OCI-LY7 (cell line): ENCODE measurements around the gene RPS19. TPM values are rescaled to one million over a fixed set of nuclear protein-coding genes. Genes with fewer than 3 reads are reported as not detected.

Experiments used
- BruUV-seq: library from RNA; stranded (reverse); fragments of 400-500 nt; replicated peaks from 2 replicates; lab custom pipeline; 2021; lab: Mats Ljungman, UMichigan
- CTCF ChIA-PET: fragments of 300-600 bp; sonication (Branson Sonifier 250); formaldehyde crosslinking; loops from one replicate; lab custom pipeline; 2022; ENCODE audit warnings: antibody characterized with exemption; ENCODE audit not compliant: unreplicated experiment; lab: Charles Lee
- POLR2A ChIA-PET: fragments of 300-600 bp; sonication (Branson Sonifier 250); formaldehyde crosslinking; loops from one replicate; lab custom pipeline; 2022; ENCODE audit warnings: antibody characterized with exemption; lab: Charles Lee
- DNase-seq: peaks from one replicate; pipeline ENCODE4 v3.0.0-alpha.2; 2015; ENCODE audit warnings: low spot score
- H2AFZ ChIP-seq: fragments of 200-600 bp; sonication (generic), shearing (Covaris generic); 2 replicates; pipeline ENCODE4 v1.6.1; 2014; ENCODE audit warnings: mild to moderate bottlenecking, antibody characterized with exemption, low read length, moderate library complexity
- H3K27ac ChIP-seq: fragments of 200-600 bp; sonication (generic); 2 replicates; pipeline ENCODE4 v1.5.1; 2014; ENCODE audit warnings: mixed run types, low read depth, mild to moderate bottlenecking, moderate library complexity, low read length, inconsistent platforms; ENCODE audit not compliant: poor library complexity, severe bottlenecking
- H3K36me3 ChIP-seq: fragments of 200-600 bp; sonication (generic); 2 replicates; pipeline ENCODE4 v1.6.1; 2014; ENCODE audit warnings: mild to moderate bottlenecking, antibody characterized with exemption, low read length, moderate library complexity, mixed read lengths; ENCODE audit not compliant: insufficient read depth
- H3K4me1 ChIP-seq: fragments of 200-600 bp; sonication (generic); 2 replicates; pipeline ENCODE4 v1.5.1; 2014; ENCODE audit warnings: mild to moderate bottlenecking, low read length; ENCODE audit not compliant: insufficient read depth, poor library complexity, severe bottlenecking
- H3K4me2 ChIP-seq: fragments of 200-600 bp; sonication (generic); 2 replicates; pipeline ENCODE4 v1.6.1; 2014; ENCODE audit warnings: mild to moderate bottlenecking, low read length
- H3K4me3 ChIP-seq: fragments of 200-600 bp; sonication (generic); 2 replicates; pipeline ENCODE4 v1.5.1; 2014; ENCODE audit warnings: mild to moderate bottlenecking, low read depth, low read length; ENCODE audit not compliant: poor library complexity, severe bottlenecking
- H3K79me2 ChIP-seq: fragments of 200-600 bp; sonication (generic); 2 replicates; pipeline ENCODE4 v1.6.1; 2016; ENCODE audit warnings: low read depth, mild to moderate bottlenecking, low read length, moderate library complexity, mixed read lengths; ENCODE audit not compliant: insufficient read depth
- H3K9me2 ChIP-seq: fragments of 200-600 bp; sonication (generic); 2 replicates; pipeline ENCODE4 v1.6.1; 2016; ENCODE audit warnings: mild to moderate bottlenecking, low read length, mixed read lengths; ENCODE audit not compliant: insufficient read depth
- H3K9me3 ChIP-seq: fragments of 200-600 bp; sonication (generic); 2 replicates; pipeline ENCODE4 v1.6.1; 2014; ENCODE audit warnings: mild to moderate bottlenecking, mixed run types, low read length, mixed read lengths
- H4K20me1 ChIP-seq: fragments of 200-600 bp; sonication (generic); 2 replicates; pipeline ENCODE4 v1.6.1; 2014; ENCODE audit warnings: mild to moderate bottlenecking, antibody characterized with exemption, low read length, moderate library complexity, mixed read lengths; ENCODE audit not compliant: insufficient read depth
- EZH2phosphoT487 ChIP-seq: fragments of 200-600 bp; sonication (generic); IDR thresholded peaks from 2 replicates; pipeline ENCODE4 v1.6.1; 2018; ENCODE audit warnings: low read depth, borderline replicate concordance, mild to moderate bottlenecking, mixed run types, antibody characterized with exemption, low read length, moderate library complexity, mixed read lengths
- intact Hi-C: fragments of 100-400 bp; cut with micrococcal nuclease; formaldehyde crosslinking; loops from one replicate; pipeline ENCODE4 v1.10.0; 2022; ENCODE audit not compliant: unreplicated experiment
- total RNA-seq, 2 experiments: library from RNA; depleted of rRNA in 1 of 2; stranded (reverse); fragments of >200 nt in 1 of 2; shearing (Covaris generic) in 1 of 2; gene quantifications; 2 replicates each; pipeline ENCODE4 v1.2.3, GENCODE V29; 2014 to 2022
- TF ChIP-seq, protein P1 (sequence below): fragments of 200-600 bp; sonication (generic); conservative IDR thresholded peaks from 2 replicates; pipeline ENCODE4 v1.5.1; 2014; ENCODE audit warnings: mild to moderate bottlenecking, antibody characterized with exemption, low read length, moderate library complexity, mixed read lengths

RPS19 gene
- total RNA-seq, 2 experiments from 2014 or later: 3,803 to 4,414 TPM

DNA sequence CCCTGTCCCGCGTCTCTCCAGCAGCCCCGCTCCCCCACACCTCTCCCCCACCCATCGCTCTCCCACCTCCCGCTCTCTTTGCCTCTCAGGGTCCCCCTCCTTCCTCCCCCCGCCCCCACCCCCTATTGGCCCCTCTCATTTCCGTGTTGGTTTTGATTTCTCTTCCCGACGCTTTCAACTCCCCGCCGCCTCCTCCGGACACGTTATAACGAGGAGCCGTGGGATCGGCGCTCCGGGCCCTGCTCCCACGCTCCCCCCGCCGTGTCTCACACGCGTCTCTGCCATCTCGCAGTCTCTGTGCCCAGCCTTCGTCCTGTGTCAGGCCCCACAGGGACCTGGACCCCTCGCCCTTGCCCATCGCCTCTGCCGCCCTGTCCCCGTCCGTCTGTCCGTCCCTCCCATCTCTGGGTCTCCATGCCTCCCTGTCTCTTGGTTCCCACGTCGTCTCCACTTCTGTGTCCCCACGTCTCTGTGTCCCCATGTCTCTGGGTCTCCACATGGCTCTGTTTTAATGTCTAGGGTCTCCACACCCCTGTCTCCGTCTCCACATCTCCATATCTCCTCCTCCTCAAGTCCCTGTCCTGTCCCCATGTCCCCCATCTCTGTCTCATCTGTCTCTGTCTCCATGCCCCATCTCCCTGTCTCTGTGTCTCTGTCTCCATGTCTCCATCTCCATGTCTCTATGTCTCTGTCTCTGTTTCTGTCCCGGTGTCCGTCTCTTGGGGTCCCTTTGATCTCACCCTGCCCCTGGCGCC is 55.1 kb downstream of the RPS19 start:
- Histone ChIP-seq H2AFZ (no peak overlapping the region), H3K79me2 (no peaks in the 10 kb centered on the region), H3K27ac (no peak overlapping the region), H3K9me2 (no peaks in the 10 kb centered on the region), H3K4me2 (no peak overlapping the region), H3K4me3 (no peak overlapping the region), H4K20me1 (no peaks in the 10 kb centered on the region), H3K4me1 (peaks cover 13% of the 10 kb centered on the region), H3K9me3 (no peaks in the 10 kb centered on the region), H3K36me3 (no peaks in the 10 kb centered on the region; the same call in 1 of the 2 replicates)
- POLR2A ChIA-PET: no interaction called here
- no TSS peak for BruUV-seq
- CTCF ChIA-PET: no interaction called here
- intact Hi-C loops: no loop called here
- DNase-seq: no peak
- TF ChIP-seq, protein P1, sequence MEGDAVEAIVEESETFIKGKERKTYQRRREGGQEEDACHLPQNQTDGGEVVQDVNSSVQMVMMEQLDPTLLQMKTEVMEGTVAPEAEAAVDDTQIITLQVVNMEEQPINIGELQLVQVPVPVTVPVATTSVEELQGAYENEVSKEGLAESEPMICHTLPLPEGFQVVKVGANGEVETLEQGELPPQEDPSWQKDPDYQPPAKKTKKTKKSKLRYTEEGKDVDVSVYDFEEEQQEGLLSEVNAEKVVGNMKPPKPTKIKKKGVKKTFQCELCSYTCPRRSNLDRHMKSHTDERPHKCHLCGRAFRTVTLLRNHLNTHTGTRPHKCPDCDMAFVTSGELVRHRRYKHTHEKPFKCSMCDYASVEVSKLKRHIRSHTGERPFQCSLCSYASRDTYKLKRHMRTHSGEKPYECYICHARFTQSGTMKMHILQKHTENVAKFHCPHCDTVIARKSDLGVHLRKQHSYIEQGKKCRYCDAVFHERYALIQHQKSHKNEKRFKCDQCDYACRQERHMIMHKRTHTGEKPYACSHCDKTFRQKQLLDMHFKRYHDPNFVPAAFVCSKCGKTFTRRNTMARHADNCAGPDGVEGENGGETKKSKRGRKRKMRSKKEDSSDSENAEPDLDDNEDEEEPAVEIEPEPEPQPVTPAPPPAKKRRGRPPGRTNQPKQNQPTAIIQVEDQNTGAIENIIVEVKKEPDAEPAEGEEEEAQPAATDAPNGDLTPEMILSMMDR: no peak
- TF ChIP-seq EZH2phosphoT487: no peak

DNA sequence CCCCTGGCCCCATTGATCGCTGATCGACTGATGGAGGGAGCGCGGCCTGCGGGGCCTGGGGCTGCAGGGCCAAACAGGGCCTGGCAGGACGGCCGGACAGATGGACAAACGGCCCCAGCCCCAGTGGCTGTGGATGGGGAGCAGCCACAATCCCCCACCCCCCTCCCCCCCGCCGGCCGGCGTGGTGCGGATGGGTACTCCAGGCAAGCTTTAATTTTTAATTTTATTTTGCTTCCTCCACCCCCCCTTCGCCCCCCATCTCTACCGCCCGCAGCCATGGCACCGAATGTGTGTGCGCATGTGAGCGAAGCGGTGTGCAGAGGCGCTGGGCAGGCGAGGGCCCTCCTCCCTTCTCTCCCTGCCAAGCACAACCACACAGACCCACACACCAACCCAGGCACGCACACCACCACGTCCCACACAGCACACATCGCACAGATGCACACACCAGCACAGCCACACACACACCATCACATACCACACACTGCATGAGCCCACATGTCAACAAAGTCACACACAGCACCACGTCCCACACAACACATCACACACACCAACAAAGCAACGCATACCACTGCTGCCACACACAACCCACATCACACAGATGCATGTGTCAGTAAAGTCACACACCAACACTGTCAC is 55.8 kb downstream of the RPS19 start:
- Histone ChIP-seq H4K20me1 (no peaks in the 10 kb centered on the region), H3K4me2 (no peak overlapping the region), H3K36me3 (no peaks in the 10 kb centered on the region), H3K4me1 (peaks cover 14% of the 10 kb centered on the region), H3K79me2 (no peaks in the 10 kb centered on the region), H3K27ac (no peak overlapping the region), H2AFZ (no peak overlapping the region), H3K9me2 (no peaks in the 10 kb centered on the region), H3K4me3 (no peak overlapping the region), H3K9me3 (no peaks in the 10 kb centered on the region)
- CTCF ChIA-PET: no interaction called here
- POLR2A ChIA-PET: no interaction called here
- DNase-seq: no peak
- intact Hi-C loops: no loop called here
- no TSS peak for BruUV-seq
- no peak for TF ChIP-seq EZH2phosphoT487
- TF ChIP-seq, protein P1: no peak

DNA sequence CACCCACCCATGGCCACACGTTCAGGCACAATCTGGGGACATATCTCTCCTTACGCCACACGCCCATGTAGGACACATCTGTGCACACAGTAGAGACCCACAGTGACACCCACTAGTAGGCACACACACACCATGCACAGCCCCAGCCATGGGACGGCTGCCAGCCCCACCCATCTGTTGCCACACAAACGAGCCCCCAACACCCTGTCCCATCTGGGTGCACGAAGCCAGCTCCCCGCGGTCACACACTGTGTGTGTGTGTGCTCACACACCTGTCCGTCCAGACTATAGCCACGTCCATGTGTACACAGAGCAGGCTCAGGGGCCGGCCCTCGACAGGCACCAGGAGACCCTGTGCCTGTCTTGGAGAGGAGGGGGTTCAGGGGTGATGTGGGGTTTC is 57.6 kb downstream of the RPS19 start:
- Histone ChIP-seq H4K20me1 (no peaks in the 10 kb centered on the region), H3K79me2 (no peaks in the 10 kb centered on the region), H3K9me2 (no peaks in the 10 kb centered on the region), H3K4me1 (peaks cover 8% of the 10 kb centered on the region), H3K36me3 (no peaks in the 10 kb centered on the region), H3K4me3 (no peak overlapping the region), H2AFZ (no peak overlapping the region), H3K4me2 (no peak overlapping the region), H3K9me3 (no peaks in the 10 kb centered on the region), H3K27ac (no peak overlapping the region)
- no peak for TF ChIP-seq EZH2phosphoT487
- TF ChIP-seq, protein P1: no peak
- BruUV-seq: no TSS peak
- intact Hi-C loops: no loop called here
- no peak for DNase-seq
- POLR2A ChIA-PET: no interaction called here
- CTCF ChIA-PET: no interaction called here
